H1 (cell line): ENCODE data around the gene ISX. TPM values are rescaled to one million over a fixed set of nuclear protein-coding genes. Genes with fewer than 3 reads are reported as not detected.
A peak's percentile ranks its signal among the peaks of the same experiment; 100 is the strongest.

Experiments
- CTCF ChIA-PET: fragments of 300-600 bp; sonication (Branson Sonifier 250); formaldehyde crosslinking; loops from one replicate; lab custom pipeline; 2021; ENCODE audit not compliant: partially characterized antibody; lab: Charles Lee
- POLR2A ChIA-PET: fragments of 300-600 bp; sonication (Branson Sonifier 250); formaldehyde crosslinking; loops from one replicate; lab custom pipeline; 2021; ENCODE audit warnings: inconsistent platforms; ENCODE audit not compliant: partially characterized antibody; lab: Charles Lee
- DNase-seq, 2 experiments: peaks; one replicate each; pipeline versions ENCODE4 v3.0.0 to v3.0.0-alpha.2; 2010 to 2022; ENCODE audit warnings: low spot score in 2 of 2, low read depth in 1 of 2, mixed read lengths in 1 of 2
- FAIRE-seq: peaks from 2 replicates; lab custom pipeline; 2011; peaks lifted over from hg19 to GRCh38; lab: Jason Lieb, UNC
- H2AFZ ChIP-seq: 2 replicates; pipeline ENCODE4 v1.8.1; 2012; ENCODE audit warnings: low read length, inconsistent platforms
- H2AK5ac ChIP-seq: 2 replicates; pipeline ENCODE4 v1.6.1; 2013; ENCODE audit warnings: low read depth, low read length
- H2BK120ac ChIP-seq: replicated peaks from 2 replicates; pipeline ENCODE3; 2013; ENCODE audit warnings: low read depth, low read length, inconsistent platforms
- H2BK12ac ChIP-seq: 2 replicates; pipeline ENCODE4 v1.6.1; 2013; ENCODE audit warnings: low read depth, low read length
- H2BK15ac ChIP-seq: 2 replicates; pipeline ENCODE4 v1.6.1; 2013; ENCODE audit warnings: low read length
- H2BK20ac ChIP-seq: 2 replicates; pipeline ENCODE4 v1.6.1; 2013; ENCODE audit warnings: low read length
- H2BK5ac ChIP-seq: 2 replicates; pipeline ENCODE4 v1.6.1; 2013; ENCODE audit warnings: low read depth, low read length
- H3K14ac ChIP-seq: 2 replicates; pipeline ENCODE4 v1.6.1; 2013; ENCODE audit warnings: inconsistent platforms; ENCODE audit not compliant: insufficient read length
- H3K18ac ChIP-seq: 2 replicates; pipeline ENCODE4 v1.6.1; 2013; ENCODE audit warnings: low read length; ENCODE audit errors: extremely low read depth
- H3K23ac ChIP-seq: 2 replicates; pipeline ENCODE4 v1.6.1; 2013; ENCODE audit warnings: inconsistent platforms; ENCODE audit not compliant: insufficient read length
- H3K23me2 ChIP-seq: 2 replicates; pipeline ENCODE4 v1.6.1; 2013; ENCODE audit warnings: low read depth, low read length
- H3K27ac ChIP-seq: 2 replicates; pipeline ENCODE4 v1.6.1; 2011; ENCODE audit warnings: low read depth, low read length, inconsistent platforms
- H3K27me3 ChIP-seq, 4 experiments: replicated peaks in 1 of 4; 1 replicate in 1 of 4; 2 replicates in 3 of 4; pipeline versions ENCODE4 v1.6.1 to v1.8.1; 2011 to 2013; ENCODE audit warnings: low read length in 3 of 4, mild to moderate bottlenecking in 3 of 4, inconsistent platforms in 2 of 4, mixed read lengths in 2 of 4, moderate library complexity in 1 of 4; ENCODE audit not compliant: control insufficient read depth in 3 of 4, insufficient read depth in 3 of 4; ENCODE audit errors: extremely low read depth in 1 of 4
- H3K36me3 ChIP-seq, 4 experiments: 2 replicates each; pipeline versions ENCODE4 v1.6.1 to v1.8.1; 2011 to 2013; ENCODE audit warnings: mild to moderate bottlenecking in 4 of 4, low read length in 3 of 4, moderate library complexity in 2 of 4, control low read depth in 1 of 4, inconsistent platforms in 1 of 4; ENCODE audit not compliant: insufficient read depth in 4 of 4, control insufficient read depth in 2 of 4
- H3K4ac ChIP-seq: replicated peaks from 2 replicates; pipeline ENCODE3; 2013; ENCODE audit warnings: low read length, low read depth, mixed read lengths, inconsistent platforms; ENCODE audit not compliant: insufficient read length
- H3K4me1 ChIP-seq, 4 experiments: replicated peaks in 1 of 4; 1 replicate in 1 of 4; 2 replicates in 3 of 4; pipeline versions ENCODE4 v1.6.1 to v1.8.1; 2011 to 2013; ENCODE audit warnings: low read length in 3 of 4, inconsistent platforms in 2 of 4, mixed read lengths in 1 of 4; ENCODE audit not compliant: insufficient read depth in 4 of 4, control insufficient read depth in 3 of 4
- H3K4me2 ChIP-seq, 2 experiments: 2 replicates each; pipeline versions ENCODE4 v1.6.1 to v1.8.1; 2011 to 2013; ENCODE audit warnings: low read depth in 2 of 2, low read length in 2 of 2, control low read depth in 1 of 2, inconsistent platforms in 1 of 2, mild to moderate bottlenecking in 1 of 2; ENCODE audit not compliant: insufficient read depth in 1 of 2
- H3K4me3 ChIP-seq, 4 experiments: fragments of 200-600, 300-600 bp in 1 of 4; sonication (generic), shearing (Covaris generic), sonication (Bioruptor Twin) in 1 of 4; 2 replicates each; pipeline versions ENCODE4 v1.5.1 to v1.8.1; 2011 to 2016; ENCODE audit warnings: low read length in 4 of 4, low read depth in 3 of 4, control low read depth in 2 of 4, inconsistent platforms in 2 of 4, mild to moderate bottlenecking in 2 of 4, mixed read lengths in 1 of 4, moderate library complexity in 1 of 4; ENCODE audit not compliant: insufficient read depth in 2 of 4; ENCODE audit errors: extremely low read depth in 1 of 4
- H3K56ac ChIP-seq: replicated peaks from 2 replicates; pipeline ENCODE3; 2013; ENCODE audit warnings: low read depth, mild to moderate bottlenecking, mixed read lengths, low read length, inconsistent platforms; ENCODE audit not compliant: insufficient read length
- H3K79me1 ChIP-seq: 2 replicates; pipeline ENCODE4 v1.6.1; 2013; ENCODE audit warnings: low read depth, low read length, control low read depth
- H3K79me2 ChIP-seq, 2 experiments: 2 replicates each; pipeline versions ENCODE4 v1.6.1 to v1.8.1; 2012 to 2013; ENCODE audit warnings: low read length in 2 of 2, mild to moderate bottlenecking in 2 of 2, inconsistent platforms in 1 of 2; ENCODE audit not compliant: insufficient read depth in 2 of 2, control insufficient read depth in 1 of 2
- H3K9ac ChIP-seq, 4 experiments: replicated peaks in 1 of 4; 1 replicate in 1 of 4; 2 replicates in 3 of 4; pipeline versions ENCODE4 v1.6.1 to v1.8.1; 2011 to 2013; ENCODE audit warnings: low read depth in 3 of 4, low read length in 3 of 4, control low read depth in 2 of 4, mild to moderate bottlenecking in 2 of 4, moderate library complexity in 2 of 4, inconsistent platforms in 1 of 4; ENCODE audit errors: extremely low read depth in 1 of 4
- H3K9me3 ChIP-seq, 2 experiments: 2 replicates each; pipeline versions ENCODE4 v1.6.1 to v1.8.1; 2012 to 2013; ENCODE audit warnings: mild to moderate bottlenecking in 2 of 2, moderate library complexity in 2 of 2, control low read depth in 1 of 2, inconsistent platforms in 1 of 2, low read depth in 1 of 2, low read length in 1 of 2, mixed read lengths in 1 of 2; ENCODE audit not compliant: insufficient read depth in 2 of 2
- H4K20me1 ChIP-seq, 2 experiments: replicated peaks in 1 of 2; 2 replicates each; pipeline versions ENCODE3 to v1.8.1; 2011 to 2013; ENCODE audit warnings: inconsistent platforms in 2 of 2, low read length in 2 of 2, mild to moderate bottlenecking in 1 of 2; ENCODE audit not compliant: insufficient read depth in 2 of 2, control insufficient read depth in 1 of 2
- H4K5ac ChIP-seq: 2 replicates; pipeline ENCODE4 v1.6.1; 2013; ENCODE audit warnings: low read length, low read depth, mixed read lengths, inconsistent platforms; ENCODE audit not compliant: insufficient read length
- H4K8ac ChIP-seq: 2 replicates; pipeline ENCODE4 v1.8.0; 2013; ENCODE audit warnings: mild to moderate bottlenecking, moderate library complexity, low read length, inconsistent platforms; ENCODE audit not compliant: insufficient read depth; ENCODE audit errors: extremely low read depth
- H4K91ac ChIP-seq: replicated peaks from 2 replicates; pipeline ENCODE3; 2013; ENCODE audit warnings: low read length, mixed read lengths, inconsistent platforms; ENCODE audit not compliant: insufficient read length
- ASH2L ChIP-seq: fragments of 200-600, 300-600 bp; sonication (generic); IDR thresholded peaks from one replicate; pipeline ENCODE4 v1.7.1; 2017; ENCODE audit warnings: low read length
- CTCF ChIP-seq, 3 experiments: IDR thresholded peaks; 1 replicate in 2 of 3; 2 replicates in 1 of 3; pipeline versions ENCODE4 v1.5.1 to v1.6.1; 2011; ENCODE audit warnings: low read length in 3 of 3, mild to moderate bottlenecking in 3 of 3, inconsistent platforms in 2 of 3, low read depth in 1 of 3, moderate library complexity in 1 of 3; ENCODE audit not compliant: insufficient read depth in 1 of 3; ENCODE audit errors: control extremely low read depth in 1 of 3
- GABPA ChIP-seq: IDR thresholded peaks from 2 replicates; pipeline ENCODE4 v1.6.1; 2011; ENCODE audit warnings: mild to moderate bottlenecking, low read length, moderate library complexity, borderline replicate concordance; ENCODE audit not compliant: insufficient read depth
- POU5F1 ChIP-seq: IDR thresholded peaks from 2 replicates; pipeline ENCODE4 v1.6.1; 2011; ENCODE audit warnings: low read depth, mild to moderate bottlenecking, low read length, moderate library complexity
- RBBP5 ChIP-seq: IDR thresholded peaks from 2 replicates; pipeline ENCODE4 v1.7.1; 2012; ENCODE audit warnings: low read depth, mild to moderate bottlenecking, inconsistent platforms, low read length, moderate library complexity, borderline replicate concordance
- RFX5 ChIP-seq: IDR thresholded peaks from 2 replicates; pipeline ENCODE4 v1.6.1; 2011; ENCODE audit warnings: low read depth, low read length, improper control_type of control experiment, borderline replicate concordance
- SAP30 ChIP-seq: fragments of 300-600 bp; sonication (generic); IDR thresholded peaks from 2 replicates; pipeline ENCODE4 v1.7.1; 2012; ENCODE audit warnings: low read length, moderate library complexity, mild to moderate bottlenecking, inconsistent platforms; ENCODE audit not compliant: insufficient read depth, insufficient replicate concordance
- SUZ12 ChIP-seq: fragments of 200-600 bp; sonication (generic); IDR thresholded peaks from 2 replicates; pipeline ENCODE4 v1.6.1; 2012; ENCODE audit warnings: mild to moderate bottlenecking, inconsistent platforms, low read length, moderate library complexity, mixed read lengths
- WGBS, 2 experiments: shearing (Covaris generic) in 1 of 2; methylation state at CpG; one replicate each; pipeline versions ENCODE4 v1.1.6 to v1.1.7; 2013 to 2015; ENCODE audit warnings: low lambda C conversion rate in 2 of 2, mixed read lengths in 2 of 2, inconsistent platforms in 1 of 2, low coverage in 1 of 2, missing lambda C conversion rate in 1 of 2; ENCODE audit not compliant: insufficient replicate concordance in 2 of 2, insufficient coverage in 1 of 2, insufficient read length in 1 of 2; ENCODE audit errors: extremely low coverage in 1 of 2, missing lambda C conversion rate in 1 of 2; 5-methylcytosine and 5-hydroxymethylcytosine counted together
- polyA plus RNA-seq, 7 experiments: library from polyadenylated mRNA; depleted of rRNA in 3 of 7; stranded (reverse) in 5 of 7; unstranded in 2 of 7; fragments of >200 nt in 5 of 7; fragments of 200-250 nt in 2 of 7; gene quantifications; 1 replicate in 5 of 7; 2 replicates in 1 of 7; 4 replicates in 1 of 7; pipeline versions ENCODE4 v1.2.1 to v1.2.3, GENCODE V29; 2011 to 2013; ENCODE audit warnings: missing spikeins in 2 of 7, mixed read lengths in 2 of 7
- total RNA-seq: library from RNA; stranded (reverse); fragmentation: NEBNext Ultra II Directional; extraction: Animal tissue kit (Norgen Biotek cat#: 25700); gene quantifications from 2 replicates; pipeline ENCODE4 v1.2.1, GENCODE V29; 2021
- TF ChIP-seq, protein P1 (sequence below): IDR thresholded peaks from 2 replicates; pipeline ENCODE4 v1.6.1; 2012; ENCODE audit warnings: low read length, inconsistent platforms

ISX gene
- total and polyA plus RNA-seq, 2 of the 8 experiments (the other 6 are each of a cell fraction or from before 2014, with no cell fraction given), result not detected

- Histone ChIP-seq H3K9ac (no peak overlapping the region), H2BK20ac (no peak overlapping the region), H2AK5ac (no peak overlapping the region), H3K27me3 (no peaks in the 10 kb centered on the region; a peak in 2 of 7 replicates), H3K79me1 (no peaks in the 10 kb centered on the region), H3K23ac (no peak overlapping the region), H2AFZ (no peak overlapping the region), H2BK5ac (no peak overlapping the region), H3K36me3 (no peaks in the 10 kb centered on the region), H4K8ac (peak overlapping the region; percentile 6; the same call in 1 of the 2 replicates), H2BK12ac (no peak overlapping the region), H3K4me2 (no peak overlapping the region), H3K23me2 (no peaks in the 10 kb centered on the region), H4K91ac (no peak overlapping the region), H3K18ac (no peak overlapping the region), H3K56ac (no peak overlapping the region), H3K9me3 (no peaks in the 10 kb centered on the region), H4K20me1 (no peaks in the 10 kb centered on the region), H3K27ac (no peak overlapping the region), H2BK15ac (no peak overlapping the region), H4K5ac (no peak overlapping the region), H3K4ac (no peak overlapping the region), H2BK120ac (no peak overlapping the region), H3K4me1 (no peaks in the 10 kb centered on the region), H3K79me2 (no peaks in the 10 kb centered on the region), H3K14ac (no peak overlapping the region), H3K4me3 (no peak overlapping the region)
- WGBS, 2 experiments, result 85% methylated on average over 6 of the region's 6 CpGs; no CpG with 5 or more reads in 1 of the 2 experiments
- DNase-seq (no peak), FAIRE-seq (no peak)
- POLR2A ChIA-PET, result no interaction called here
- CTCF ChIA-PET, result interaction anchor here (0.7 to 1.1 kb wide), 3 partner anchors 12 to 80 kb away, joined by 3 to 4 read pairs (median 3); no protein-coding TSS in a partner anchor
- TF ChIP-seq, protein P1, sequence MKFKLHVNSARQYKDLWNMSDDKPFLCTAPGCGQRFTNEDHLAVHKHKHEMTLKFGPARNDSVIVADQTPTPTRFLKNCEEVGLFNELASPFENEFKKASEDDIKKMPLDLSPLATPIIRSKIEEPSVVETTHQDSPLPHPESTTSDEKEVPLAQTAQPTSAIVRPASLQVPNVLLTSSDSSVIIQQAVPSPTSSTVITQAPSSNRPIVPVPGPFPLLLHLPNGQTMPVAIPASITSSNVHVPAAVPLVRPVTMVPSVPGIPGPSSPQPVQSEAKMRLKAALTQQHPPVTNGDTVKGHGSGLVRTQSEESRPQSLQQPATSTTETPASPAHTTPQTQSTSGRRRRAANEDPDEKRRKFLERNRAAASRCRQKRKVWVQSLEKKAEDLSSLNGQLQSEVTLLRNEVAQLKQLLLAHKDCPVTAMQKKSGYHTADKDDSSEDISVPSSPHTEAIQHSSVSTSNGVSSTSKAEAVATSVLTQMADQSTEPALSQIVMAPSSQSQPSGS, result no peak
- TF ChIP-seq CTCF (IDR thresholded peaks at IDR 0.05; ENCODE audit: control extremely low read depth in 1 of 3, insufficient read depth in 1 of 3, low read depth in 1 of 3, low read length in 3 of 3) (no peak), RFX5 (no peak), ASH2L (no peak), SAP30 (no peak), POU5F1 (no peak), RBBP5 (no peak), SUZ12 (no peak), GABPA (no peak)
Measured at GRCh38 chr22:35076630-35077029, 10.7 kb downstream of the ISX start.
